AG04449 (cell line): ENCODE measurements around the gene FHOD3.

ENCODE experiments used
- CTCF ChIA-PET: fragments of 350-600 bp; formaldehyde crosslinking; extraction: SDS; loops from one replicate; lab custom pipeline; 2021; ENCODE audit warnings: antibody characterized with exemption; lab: Yijun Ruan, JAX
- POLR2A ChIA-PET: fragments of 400-600, 350-600 bp; formaldehyde crosslinking; extraction: SDS; loops from one replicate; lab custom pipeline; 2020; ENCODE audit warnings: antibody characterized with exemption, inconsistent platforms; lab: Yijun Ruan, JAX
- DNase-seq: peaks from one replicate; pipeline ENCODE4 v3.0.0-alpha.2; 2010; ENCODE audit warnings: low read depth, low spot score
- H3K4me3 ChIP-seq: 2 replicates; pipeline ENCODE4 v1.5.1; 2011; ENCODE audit warnings: low read depth, mild to moderate bottlenecking, control low read depth, low read length
- TF ChIP-seq, protein P1 (sequence below): IDR thresholded peaks from one replicate; pipeline ENCODE4 v1.5.1; 2011; ENCODE audit warnings: mild to moderate bottlenecking, moderate library complexity, low read length, control low read depth, inconsistent platforms; ENCODE audit not compliant: insufficient read depth; ENCODE audit errors: missing control alignments

The FHOD3 gene

DNA sequence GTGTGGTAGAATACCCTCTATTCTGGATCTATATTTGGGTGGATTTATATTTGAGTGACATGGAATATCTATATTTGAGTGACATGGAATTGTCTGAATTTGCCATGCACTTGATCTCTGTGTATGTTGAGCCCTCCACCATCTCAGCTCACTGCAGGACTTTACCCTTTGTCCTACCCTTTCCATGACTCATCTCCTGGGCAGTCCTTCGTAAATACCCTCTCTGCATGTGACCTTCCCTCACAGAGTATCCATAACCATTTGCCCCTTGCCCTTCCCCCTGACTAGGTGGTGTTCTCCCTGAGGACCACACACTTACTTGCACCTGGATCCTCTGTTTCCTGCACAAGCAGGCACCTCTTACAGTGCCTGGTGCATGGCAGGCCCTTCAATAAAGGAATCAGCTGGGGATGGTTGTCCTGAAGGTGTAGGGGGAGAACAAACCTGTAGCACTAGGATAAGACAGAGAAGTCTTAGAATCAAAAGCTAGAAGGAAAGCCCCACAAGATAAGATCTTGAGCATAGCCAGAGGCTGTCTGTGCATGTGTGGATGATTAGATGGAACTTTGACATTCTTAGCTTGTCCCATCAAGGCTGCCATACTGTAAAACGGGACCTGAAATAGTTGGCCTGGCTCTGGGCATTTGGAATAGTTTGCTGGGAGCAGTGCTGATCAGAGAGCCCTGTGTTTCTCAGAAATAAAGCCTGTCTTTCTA, 230.4 kb downstream of the FHOD3 start:
- H3K4me3 ChIP-seq: no peak overlapping the region
- TF ChIP-seq, protein P1, sequence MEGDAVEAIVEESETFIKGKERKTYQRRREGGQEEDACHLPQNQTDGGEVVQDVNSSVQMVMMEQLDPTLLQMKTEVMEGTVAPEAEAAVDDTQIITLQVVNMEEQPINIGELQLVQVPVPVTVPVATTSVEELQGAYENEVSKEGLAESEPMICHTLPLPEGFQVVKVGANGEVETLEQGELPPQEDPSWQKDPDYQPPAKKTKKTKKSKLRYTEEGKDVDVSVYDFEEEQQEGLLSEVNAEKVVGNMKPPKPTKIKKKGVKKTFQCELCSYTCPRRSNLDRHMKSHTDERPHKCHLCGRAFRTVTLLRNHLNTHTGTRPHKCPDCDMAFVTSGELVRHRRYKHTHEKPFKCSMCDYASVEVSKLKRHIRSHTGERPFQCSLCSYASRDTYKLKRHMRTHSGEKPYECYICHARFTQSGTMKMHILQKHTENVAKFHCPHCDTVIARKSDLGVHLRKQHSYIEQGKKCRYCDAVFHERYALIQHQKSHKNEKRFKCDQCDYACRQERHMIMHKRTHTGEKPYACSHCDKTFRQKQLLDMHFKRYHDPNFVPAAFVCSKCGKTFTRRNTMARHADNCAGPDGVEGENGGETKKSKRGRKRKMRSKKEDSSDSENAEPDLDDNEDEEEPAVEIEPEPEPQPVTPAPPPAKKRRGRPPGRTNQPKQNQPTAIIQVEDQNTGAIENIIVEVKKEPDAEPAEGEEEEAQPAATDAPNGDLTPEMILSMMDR: no peak
- POLR2A ChIA-PET: no interaction called here
- CTCF ChIA-PET: interaction anchor here (1.2 kb wide), 1 partner anchor 44 kb away, joined by 3 read pairs; no protein-coding TSS in a partner anchor
- DNase-seq: no peak

DNA sequence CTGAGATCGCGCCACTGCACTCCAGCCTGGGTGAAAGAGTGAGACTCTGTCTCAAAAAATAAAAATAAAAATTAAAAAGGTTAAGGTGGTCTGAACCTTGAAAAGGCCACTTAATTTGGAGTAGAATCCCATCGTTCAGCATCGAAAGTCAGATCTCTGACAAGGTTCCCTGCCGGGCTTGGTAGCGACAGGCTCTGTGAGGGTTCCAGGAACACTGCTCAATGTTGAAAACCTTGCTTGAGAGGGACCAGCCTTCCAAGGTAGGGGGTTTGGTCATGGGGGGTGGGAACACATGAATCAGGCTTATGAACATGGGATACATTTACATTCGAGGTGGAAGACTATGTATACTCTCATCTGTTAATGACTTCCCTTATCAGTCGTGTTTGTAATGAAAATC, 232.2 kb downstream of the FHOD3 start:
- no peak overlapping the region for H3K4me3 ChIP-seq
- TF ChIP-seq, protein P1: no peak
- ChIA-PET POLR2A (no interaction called here), CTCF (no interaction called here)
- DNase-seq: no peak

DNA sequence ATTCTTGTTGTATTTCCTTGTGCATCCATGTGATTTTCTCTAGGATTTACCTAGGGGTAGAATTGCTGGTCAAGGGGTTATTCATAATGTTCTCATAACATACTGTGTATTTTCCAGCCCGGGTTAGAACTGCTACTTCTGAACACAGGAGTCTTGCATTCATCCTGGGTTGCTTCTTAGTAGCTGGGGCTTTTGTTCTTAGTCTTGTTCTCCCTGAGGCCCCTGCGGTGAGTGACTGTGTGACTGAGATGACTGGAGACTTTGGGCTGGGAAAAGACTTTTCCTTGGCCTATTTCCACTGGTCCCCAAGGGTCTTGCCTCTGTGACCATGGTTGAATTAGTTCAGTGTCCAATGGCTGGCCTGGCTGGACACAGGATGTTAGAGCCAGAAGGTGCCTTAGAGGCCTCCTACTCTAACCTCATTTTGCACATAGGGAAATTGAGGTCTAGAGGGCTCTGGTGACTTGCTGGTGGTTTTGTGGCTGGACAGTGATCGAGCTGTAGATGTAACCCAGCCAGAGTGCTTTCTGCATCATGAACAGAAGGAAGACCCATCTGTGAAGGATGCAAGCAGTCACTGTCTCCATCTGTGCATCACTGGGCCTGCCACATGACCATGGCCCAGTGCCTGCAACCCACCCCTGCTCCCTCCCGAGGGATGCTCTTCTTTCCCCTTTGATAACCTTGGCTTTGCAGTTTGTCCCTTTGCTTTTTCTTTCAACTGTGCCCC, 233.3 kb downstream of the FHOD3 start:
- TF ChIP-seq, protein P1: no peak
- ChIA-PET POLR2A (no interaction called here), CTCF (no interaction called here)
- no peak for DNase-seq
- H3K4me3 ChIP-seq: no peak overlapping the region

DNA sequence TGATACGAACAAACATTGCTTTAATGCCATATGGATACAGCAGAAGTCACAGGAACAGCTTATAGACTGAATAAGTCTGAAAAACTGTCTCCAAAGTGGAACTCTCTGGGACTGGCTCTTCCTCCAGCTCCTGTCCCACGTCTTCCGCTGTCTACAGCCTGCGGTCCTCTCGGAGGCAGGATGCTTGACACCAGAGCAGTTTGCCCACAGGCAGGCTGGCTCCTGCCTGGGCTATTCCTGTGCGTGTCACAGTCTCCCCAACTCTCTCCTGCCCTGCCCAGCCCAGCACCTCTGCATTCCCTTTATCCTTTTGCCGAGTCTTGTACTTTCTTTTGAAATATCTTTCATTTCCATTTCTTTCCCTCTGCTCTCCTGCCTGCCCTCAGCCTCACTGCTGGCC, 234.1 kb downstream of the FHOD3 start:
- TF ChIP-seq, protein P1: no peak
- no peak for DNase-seq
- CTCF ChIA-PET: no interaction called here
- POLR2A ChIA-PET: no interaction called here
- H3K4me3 ChIP-seq: no peak overlapping the region

DNA sequence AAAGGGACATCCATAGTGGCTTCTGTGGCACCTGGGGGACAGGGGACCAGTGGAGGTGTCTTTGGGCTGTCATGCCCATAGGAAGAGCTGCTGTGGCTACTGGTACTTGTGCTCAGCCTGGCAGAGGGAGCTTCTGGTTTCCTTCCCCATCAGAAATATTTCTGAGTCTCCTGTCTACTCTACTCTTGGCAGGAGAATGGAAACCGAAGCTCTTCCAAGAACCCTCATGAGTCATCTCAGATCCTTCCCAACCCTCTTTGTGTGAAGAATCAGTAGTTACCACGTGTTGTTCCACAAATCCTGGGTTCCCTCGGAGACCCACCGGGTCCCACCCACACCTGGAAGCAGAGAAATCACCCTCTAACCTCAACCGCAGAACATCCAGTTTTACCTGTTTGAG, 234.9 kb downstream of the FHOD3 start:
- no peak overlapping the region for H3K4me3 ChIP-seq
- ChIA-PET POLR2A (no interaction called here), CTCF (no interaction called here)
- TF ChIP-seq, protein P1: no peak
- DNase-seq: no peak

DNA sequence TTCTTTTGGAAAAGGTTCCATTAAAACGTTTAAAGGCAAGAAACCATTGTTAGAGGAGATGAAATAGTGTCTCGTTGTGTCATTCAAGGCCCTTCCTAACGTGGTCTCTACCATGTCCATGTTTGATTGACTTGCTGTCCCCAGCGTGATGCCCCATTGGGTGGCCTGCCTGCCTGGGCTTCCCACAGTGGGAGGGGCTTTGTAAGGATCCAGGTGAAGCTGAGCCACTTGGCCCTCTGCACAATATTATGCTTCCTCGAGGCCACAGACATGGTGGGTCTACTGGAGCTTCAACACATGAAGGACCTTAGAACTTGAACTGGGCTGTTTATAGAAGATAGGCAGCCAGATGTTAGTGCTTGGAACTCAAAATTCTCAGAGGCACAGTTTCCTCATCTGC, 235.3 kb downstream of the FHOD3 start:
- no peak overlapping the region for H3K4me3 ChIP-seq
- ChIA-PET CTCF (interaction anchor here (2.2 kb wide), 1 partner anchor 12 kb away, joined by 5 read pairs; no protein-coding TSS in a partner anchor), POLR2A (no interaction called here)
- TF ChIP-seq, protein P1: no peak
- no peak for DNase-seq
